Cortex of kidney (tissue), 1 donor: Measurements from ENCODE around the gene PUS1.

Source experiments
- DNase-seq: peaks from one replicate; lab custom pipeline; 2025; lab: John Stamatoyannopoulos, UW

Gene PUS1

GRCh38 chr12:131991816-131992430, 62.8 kb downstream of the PUS1 start:
- no peak for DNase-seq

- no peak for DNase-seq
Measured at GRCh38 chr12:131994589-131994988, 65.5 kb downstream of the PUS1 start.
